Retinal pigment epithelial cell (primary cell): ENCODE results near the gene STXBP6.

Experiments used
- DNase-seq: peaks from one replicate; pipeline ENCODE4 v3.0.0-alpha.2; 2010; ENCODE audit warnings: low read depth
- H3K4me3 ChIP-seq: 2 replicates; pipeline ENCODE4 v1.5.1; 2011; ENCODE audit warnings: mild to moderate bottlenecking, low read length, control low read depth, moderate library complexity
- TF ChIP-seq, protein P1 (sequence below): conservative IDR thresholded peaks from 2 replicates; pipeline ENCODE4 v1.5.1; 2011; ENCODE audit warnings: low read depth, low read length, control low read depth, inconsistent platforms

Gene STXBP6

DNA sequence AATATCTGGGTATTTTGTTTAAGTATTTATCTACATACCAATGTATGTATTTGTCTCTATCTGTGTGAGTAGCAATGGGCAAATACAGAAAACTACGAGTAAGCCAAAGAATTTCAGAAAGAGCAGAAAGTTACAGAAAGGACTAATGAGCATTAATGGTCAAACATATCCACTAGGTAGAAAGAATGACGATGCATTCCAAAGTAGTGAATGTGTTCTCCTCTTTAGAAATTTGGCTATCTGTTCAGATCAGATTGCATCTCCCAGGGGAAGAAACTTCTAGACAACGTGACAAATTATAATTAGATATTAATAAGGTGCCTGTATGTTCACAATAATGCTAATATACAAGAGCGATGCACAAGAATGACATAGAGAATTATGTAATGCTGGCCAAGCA is 221.5 kb downstream of the STXBP6 start:
- TF ChIP-seq, protein P1, sequence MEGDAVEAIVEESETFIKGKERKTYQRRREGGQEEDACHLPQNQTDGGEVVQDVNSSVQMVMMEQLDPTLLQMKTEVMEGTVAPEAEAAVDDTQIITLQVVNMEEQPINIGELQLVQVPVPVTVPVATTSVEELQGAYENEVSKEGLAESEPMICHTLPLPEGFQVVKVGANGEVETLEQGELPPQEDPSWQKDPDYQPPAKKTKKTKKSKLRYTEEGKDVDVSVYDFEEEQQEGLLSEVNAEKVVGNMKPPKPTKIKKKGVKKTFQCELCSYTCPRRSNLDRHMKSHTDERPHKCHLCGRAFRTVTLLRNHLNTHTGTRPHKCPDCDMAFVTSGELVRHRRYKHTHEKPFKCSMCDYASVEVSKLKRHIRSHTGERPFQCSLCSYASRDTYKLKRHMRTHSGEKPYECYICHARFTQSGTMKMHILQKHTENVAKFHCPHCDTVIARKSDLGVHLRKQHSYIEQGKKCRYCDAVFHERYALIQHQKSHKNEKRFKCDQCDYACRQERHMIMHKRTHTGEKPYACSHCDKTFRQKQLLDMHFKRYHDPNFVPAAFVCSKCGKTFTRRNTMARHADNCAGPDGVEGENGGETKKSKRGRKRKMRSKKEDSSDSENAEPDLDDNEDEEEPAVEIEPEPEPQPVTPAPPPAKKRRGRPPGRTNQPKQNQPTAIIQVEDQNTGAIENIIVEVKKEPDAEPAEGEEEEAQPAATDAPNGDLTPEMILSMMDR: no peak
- H3K4me3 ChIP-seq: no peak overlapping the region
- no peak for DNase-seq

DNA sequence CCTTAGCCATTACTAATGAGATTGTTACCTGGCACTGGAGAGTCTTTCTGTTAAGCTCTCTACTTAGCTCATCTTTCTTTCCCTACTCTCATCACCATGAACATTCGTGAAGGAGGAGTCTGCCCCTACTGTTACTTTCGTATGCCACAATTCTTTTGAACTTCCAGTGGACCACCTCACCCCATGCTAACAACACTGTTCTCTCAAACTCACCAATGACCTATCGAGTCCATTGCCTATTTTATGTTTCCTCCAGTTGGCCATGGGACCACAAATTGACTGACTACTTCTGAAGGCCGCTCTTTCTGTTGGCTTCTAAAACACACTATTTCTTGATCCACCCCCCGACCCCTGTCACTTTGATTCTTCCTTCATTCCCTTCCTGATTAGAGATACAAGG is 223.6 kb downstream of the STXBP6 start:
- H3K4me3 ChIP-seq: no peak overlapping the region
- TF ChIP-seq, protein P1: no peak
- DNase-seq: no peak

DNA sequence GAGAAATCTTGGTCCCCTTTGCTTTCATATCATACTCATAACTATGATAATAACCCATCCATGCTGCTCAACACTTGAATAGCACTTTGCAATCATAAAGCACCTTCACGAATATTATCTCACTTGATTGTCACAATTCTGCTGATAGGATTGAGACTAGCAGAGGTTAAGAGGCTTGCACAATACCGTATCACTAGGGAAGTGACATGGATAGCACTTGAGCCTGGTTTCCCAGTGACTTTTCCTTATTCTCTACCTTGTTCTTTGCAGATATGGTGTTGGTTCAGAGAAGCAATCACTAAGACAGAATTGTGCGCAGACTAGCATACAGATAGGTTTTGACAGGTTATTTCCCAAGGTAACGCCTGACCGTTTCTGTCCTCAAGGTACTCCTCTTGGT is 229.3 kb downstream of the STXBP6 start:
- DNase-seq: no peak

DNA sequence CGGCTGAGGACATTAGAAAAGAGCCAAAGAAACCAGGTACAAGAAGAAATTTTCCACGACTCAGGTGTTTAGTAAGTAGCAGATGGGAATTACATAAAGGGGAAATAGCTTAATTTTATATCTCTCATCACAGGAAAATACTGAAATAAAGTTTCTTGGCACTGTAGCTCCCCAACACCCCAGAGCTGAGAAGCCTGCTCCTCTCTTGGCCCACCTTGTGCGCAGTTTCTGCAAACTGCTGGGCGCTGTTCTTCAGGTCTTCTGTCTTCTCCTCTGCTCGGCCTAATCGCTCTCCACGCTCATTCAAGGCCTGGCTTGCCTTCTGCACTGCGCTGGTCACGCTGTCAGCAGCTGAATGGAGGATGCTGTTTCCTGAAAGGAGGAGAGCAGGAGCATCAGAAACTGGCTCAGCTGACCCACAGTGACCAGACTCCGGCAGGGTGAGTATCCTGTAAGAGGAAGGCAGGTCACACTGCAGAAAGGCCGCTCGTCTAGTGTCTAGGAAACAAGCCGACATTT is 231.1 kb downstream of the STXBP6 start:
- TF ChIP-seq, protein P1: no peak
- no peak for DNase-seq
- no peak overlapping the region for H3K4me3 ChIP-seq

More for the DNA sequence above, 229.3 kb downstream of the STXBP6 start:
- no peak overlapping the region for H3K4me3 ChIP-seq
- TF ChIP-seq, protein P1: no peak

DNA sequence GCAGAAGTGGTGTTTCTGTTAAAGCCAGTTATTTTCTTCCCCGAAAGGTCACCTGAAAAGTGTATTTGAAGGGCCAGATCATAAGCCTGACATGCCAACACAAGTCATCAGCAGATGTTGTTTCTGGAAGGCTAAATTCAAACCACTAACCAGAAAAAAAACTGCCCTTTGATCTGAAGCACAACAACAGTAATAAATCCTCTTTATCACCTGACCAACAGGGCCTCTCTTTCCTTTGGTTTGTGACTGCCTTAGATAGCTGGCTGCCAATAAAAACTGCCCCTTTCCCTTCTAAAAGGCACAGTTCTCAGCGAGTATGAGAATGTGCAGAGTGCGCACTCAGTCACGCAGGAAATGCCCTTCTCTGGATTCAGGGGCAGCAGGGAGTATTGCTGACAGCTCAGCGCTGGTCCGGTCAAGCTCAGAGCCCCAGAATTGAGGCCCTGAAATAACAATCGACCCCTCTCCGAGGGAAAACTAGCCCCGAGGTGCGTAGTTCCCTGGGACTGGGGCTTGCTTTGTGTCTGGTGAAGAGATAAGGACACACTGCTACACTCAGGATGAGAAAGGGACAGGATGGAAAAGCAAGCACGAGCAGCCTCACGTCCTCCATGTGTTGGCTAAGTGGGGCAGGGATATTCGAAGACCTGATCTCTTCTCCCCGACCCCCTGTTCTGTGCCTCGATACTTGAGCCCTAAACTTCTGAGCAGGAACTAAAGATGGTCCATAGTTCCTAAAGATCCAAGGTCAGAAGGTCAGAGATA is 231.7 kb downstream of the STXBP6 start:
- TF ChIP-seq, protein P1: no peak
- no peak for DNase-seq
- H3K4me3 ChIP-seq: no peak overlapping the region

DNA sequence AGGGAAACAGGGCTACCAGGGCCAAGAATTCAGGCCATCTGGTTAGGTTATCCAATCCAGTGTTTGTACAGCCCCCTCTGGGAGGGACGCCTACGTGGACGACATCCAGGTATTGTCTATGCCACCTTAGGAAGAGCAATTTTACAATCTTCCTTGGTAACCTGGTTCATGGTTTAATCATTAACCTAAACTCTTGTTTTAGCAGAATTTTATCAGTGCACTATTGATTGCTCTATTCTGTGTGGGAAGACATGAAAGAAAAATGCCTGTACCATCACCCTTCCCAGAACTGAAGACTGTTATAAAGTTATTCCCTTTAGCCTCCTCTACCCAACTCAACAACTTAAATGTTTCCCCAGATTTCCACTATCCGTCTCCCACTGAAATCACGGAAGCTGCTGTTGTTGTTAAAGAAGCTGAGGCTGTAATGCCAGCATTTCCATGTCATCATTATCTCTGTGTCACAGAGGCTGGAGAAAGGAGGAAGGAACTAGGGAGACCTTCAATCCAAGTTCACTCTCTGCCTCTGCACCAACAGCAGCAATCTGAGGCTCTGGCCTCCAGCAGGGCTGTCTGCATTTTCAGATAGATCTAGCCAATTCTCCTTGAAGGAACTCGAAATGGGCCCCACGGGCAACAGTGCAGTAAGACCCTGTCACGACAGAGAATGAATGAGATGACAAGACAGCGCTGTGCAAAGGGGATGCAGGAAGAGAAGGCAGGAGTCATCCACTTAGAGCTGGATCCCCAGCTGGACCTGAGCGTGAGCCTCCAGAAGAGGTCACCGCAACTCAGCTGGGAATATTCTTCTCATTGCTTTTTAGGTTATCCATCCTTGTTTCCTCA is 232.5 kb downstream of the STXBP6 start:
- TF ChIP-seq, protein P1: peak; percentile 69
- no peak for DNase-seq
- H3K4me3 ChIP-seq: no peak overlapping the region
